HL-60/S4 treated with phorbol 12-myristate 13-acetate at 8.2 ng/mL for 4 days and 3 days (cell line): ENCODE measurements around the gene SH2D1B.

Source experiments
- in situ Hi-C: fragments of 300-500 bp; cut with MboI; formaldehyde crosslinking; loops from 2 replicates; pipeline ENCODE4 v1.15.0; 2022; ENCODE audit warnings: low sequenced_read_pairs

SH2D1B gene

DNA sequence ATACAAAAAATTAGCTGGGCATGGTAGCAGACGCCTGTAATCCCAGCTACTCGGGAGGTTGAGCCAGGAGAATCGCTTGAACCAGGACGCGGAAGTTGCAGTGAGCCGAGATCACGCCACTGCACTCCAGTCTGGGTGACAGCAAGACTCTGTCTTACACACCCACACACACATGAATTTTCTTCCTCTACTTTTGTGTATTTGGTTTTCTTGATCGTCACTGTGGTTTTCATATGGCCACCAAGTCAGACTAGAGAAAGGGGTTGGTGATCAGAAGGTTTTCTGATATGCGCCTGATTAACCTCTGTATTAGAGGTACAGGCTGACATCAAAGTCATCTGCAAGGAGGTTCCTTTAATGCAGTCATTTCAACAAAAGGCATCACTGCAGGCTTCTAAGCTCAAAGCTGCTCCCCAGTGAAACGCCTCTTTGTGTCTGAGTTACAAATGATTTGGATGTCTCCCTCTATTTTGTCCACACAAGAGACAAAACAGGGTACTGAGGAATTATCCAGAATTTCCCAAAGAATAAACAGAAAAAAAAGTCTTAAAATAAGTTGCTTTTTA, 11.1 kb downstream of the SH2D1B start:
- in situ Hi-C loops, result no loop called here

DNA sequence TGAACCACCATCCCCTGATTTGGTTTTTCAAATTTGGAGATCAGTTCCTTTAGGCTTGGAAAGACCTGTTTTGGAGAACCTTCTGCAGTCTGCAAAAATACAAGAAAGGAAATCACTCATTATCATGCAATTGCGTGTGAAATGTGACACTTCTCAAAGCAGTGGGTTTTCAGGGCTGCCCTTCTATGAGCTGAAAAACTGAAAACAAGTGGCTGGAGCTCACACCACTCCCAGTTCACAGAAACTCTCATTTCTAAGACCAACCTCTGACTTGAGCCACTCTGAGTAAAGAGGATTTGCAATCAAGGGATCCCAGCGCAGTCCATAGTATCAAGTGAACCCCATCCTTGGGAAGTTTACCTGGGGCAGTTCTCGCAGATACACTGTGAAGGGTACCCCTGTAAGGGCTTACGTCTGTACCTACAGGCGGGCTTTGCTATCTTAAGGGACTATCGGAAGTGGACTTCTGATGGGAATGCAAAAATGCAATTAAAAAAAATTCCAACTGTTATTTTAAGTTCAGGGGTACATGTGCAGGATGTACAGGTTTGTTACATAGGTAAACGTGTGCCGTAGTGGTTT, 12.8 kb downstream of the SH2D1B start:
- in situ Hi-C loops, result no loop called here

DNA sequence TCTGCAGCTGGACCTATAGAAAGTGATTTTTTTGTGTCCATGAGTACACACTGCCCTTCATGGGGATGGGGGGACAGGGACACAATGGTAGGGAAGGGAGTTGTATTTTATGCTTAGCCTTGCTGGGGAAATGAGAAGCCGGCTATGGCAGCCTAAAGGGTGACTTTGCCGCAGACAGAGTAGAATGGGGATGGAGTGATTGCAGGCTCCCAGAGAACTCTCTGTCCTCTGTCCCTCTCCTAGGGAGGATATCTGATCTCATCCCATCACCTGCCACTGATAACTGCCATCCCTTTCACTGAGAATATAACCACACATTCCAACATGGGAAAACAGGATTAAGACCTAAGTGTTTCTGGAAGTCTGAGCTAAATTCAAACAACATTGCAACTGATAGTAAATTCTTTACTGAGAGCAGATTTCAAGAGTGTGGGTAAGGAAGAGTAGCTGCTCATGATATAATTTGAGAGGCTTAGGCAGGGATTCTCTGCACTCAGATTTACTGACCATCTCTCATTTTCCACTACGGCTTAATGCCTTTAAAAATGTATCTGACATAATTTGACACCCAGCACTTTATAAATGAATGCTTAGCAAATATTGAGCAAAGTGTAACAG, 13.9 kb downstream of the SH2D1B start:
- in situ Hi-C loops, result no loop called here

DNA sequence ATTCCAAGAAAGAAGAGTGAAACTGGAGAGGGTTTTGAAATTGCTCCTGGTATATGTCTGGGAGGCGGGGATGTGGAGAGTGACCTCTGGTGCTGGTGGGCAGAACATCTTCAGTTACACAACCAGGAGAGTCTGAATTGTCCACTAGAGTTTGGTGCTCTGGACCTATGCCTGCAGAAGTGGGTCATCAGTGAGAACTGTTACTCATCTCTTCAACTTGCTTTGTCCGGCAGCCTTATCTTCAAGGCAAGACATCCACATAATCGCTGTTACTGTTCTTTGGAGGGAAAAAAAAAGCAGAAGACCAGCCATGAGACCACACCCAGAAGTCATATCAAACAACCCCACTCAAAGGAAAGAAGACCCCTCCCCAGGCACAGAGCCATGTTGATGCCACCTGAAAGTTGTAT, 14.9 kb downstream of the SH2D1B start:
- in situ Hi-C loops, result no loop called here

- in situ Hi-C loops, result no loop called here
Measured at GRCh38 chr1:162396201-162396906, 15.6 kb downstream of the SH2D1B start.

DNA sequence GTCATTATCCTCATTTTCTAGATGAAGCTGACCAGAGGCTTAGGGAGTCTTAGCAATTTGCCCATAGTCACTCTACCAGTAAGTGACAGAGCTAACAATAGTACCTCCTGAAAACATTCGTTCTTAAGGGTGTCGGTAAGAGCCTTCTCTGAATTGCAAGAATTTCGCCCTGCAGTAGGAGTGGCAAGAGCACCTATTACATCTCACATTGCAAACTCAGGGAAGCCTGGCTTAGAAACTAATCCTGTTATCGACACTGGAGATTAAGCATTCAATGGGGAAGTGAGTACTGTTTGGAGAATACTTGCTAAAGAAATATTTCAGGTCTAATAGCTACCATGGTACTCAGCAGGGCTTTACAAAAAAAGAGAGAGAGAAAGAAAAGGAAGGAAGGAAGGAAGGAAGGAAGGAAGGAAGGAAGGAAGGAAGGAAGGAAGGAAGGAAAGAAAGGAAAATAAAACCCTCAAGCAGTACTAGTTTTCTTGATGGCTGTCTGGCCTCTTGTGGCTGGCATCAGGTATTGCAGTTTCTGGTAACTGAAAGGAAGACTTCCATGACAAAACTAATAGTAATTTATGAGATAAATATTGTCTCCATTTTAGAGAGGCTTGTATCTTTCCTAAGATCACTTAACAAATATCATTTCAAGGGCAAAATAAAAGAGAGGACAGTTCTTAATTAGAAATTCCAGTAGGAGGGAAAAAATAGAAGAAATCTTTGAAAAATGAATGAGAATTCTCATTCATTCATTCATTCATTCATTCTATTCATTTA, 20.0 kb downstream of the SH2D1B start:
- in situ Hi-C loops, result no loop called here

- in situ Hi-C loops, result no loop called here
Measured at GRCh38 chr1:162390396-162391185, 21.3 kb downstream of the SH2D1B start.

DNA sequence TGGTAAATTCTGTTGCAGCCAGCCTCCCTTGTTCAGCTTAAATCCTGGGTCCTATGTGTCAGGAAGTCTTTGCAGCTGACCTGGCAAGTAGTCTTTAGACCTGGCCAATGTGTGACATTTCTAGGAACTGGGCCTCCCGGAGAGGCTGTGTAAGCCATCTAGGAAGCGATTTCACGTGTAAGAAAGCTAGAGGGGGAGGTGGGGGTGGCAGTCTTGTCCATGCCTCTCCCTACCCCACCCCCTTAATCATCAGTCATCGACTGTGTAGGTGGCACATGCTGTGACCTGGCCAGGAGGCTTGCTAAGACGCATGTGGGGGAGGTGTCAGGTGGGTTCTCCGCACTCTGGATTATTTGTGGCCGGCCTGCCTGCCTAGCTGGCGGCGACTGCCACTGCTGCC, 22.0 kb downstream of the SH2D1B start:
- in situ Hi-C loops, result no loop called here

- in situ Hi-C loops, result no loop called here
Measured at GRCh38 chr1:162389021-162389818, 22.7 kb downstream of the SH2D1B start.

DNA sequence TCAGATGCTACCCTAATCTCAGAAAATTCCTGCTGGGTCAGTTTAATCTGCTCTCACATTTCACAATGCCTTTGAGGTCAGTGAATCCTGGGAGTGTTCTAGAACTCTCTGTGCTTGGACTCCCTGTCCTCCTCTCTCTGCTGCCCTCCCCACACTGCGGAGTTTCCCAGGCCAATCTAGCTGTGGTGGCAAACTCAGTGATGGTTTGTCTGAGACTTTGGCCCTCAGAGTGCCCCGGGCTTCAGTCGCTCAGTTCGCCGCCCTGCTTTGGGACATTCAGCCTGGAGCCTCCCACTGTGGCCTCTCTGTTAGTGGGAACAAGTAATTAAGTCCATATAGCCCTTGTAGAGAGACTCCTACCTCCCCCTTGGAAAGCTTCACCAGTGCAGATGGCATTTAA, 23.3 kb downstream of the SH2D1B start:
- in situ Hi-C loops, result no loop called here

DNA sequence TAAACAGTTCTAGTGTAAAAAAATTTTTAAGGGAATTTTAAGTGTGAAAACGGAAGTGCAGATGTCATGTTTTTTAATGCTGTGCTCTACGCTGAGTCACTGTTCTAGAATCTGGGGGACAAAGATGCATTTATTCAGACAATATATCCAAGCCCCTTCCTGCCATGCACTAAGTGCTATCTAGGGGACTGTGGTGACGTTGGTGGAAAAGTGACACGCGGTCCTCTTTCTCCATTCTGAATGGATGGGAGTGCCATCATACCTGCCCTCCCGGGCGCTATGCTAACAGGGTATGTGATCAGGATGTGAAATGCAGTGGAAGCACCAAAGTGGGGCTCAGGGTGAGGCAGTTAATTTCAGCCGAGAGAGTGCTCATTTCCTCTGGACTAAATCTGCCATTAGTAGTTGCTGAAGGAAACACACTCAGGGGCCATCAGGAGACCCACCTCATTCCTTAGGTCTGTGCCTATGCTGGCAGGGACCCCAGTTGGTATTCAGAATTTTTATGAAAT, 23.8 kb downstream of the SH2D1B start:
- in situ Hi-C loops, result no loop called here

GRCh38 chr1:162387226-162388082, 24.5 kb downstream of the SH2D1B start:
- in situ Hi-C loops, result no loop called here

DNA sequence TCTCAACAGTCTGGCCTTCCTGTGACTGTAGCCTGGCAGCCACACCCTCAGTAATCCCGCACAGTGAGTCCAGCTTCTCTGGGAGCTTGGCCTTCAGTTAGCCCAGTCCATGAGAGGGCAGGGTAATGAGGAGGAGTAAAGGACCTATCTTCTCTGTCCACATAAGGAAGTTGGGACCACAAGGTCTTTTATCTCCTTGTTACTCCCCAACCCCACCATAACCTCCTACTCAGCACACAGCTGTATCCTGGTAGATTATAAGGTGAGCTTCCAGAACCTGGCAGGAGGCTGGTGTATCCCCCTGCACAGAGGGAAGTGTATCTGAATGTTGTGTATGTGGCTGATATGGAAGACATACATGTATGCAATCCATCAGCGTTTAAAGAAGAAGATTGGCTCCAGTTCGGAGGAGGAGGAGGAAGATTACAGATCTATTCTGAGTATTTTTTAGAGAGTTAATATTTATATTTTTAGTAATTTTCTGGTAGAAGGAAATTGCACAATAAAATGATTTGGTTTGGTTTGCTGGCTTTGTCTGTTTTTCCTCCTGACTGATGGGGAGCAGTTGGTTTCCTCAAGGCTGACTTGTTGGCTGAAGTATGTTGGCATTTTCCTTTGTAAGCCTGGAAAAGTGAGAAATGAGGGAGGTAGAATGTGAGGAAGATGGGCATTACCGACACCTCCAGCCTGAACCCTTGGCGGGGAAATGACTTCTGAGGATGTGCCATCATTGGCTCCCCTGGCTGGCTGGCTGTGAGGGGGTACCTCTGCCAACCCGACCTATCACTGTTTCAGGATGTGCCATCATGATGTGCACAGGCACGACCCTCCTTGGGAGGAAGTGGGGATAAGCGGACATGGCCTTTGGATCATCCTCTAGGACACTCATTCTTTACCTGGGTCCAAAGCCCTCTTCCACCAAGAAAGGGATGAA, 25.4 kb downstream of the SH2D1B start:
- in situ Hi-C loops, result no loop called here

- in situ Hi-C loops, result no loop called here
Measured at GRCh38 chr1:162385702-162386101, 26.2 kb downstream of the SH2D1B start.

DNA sequence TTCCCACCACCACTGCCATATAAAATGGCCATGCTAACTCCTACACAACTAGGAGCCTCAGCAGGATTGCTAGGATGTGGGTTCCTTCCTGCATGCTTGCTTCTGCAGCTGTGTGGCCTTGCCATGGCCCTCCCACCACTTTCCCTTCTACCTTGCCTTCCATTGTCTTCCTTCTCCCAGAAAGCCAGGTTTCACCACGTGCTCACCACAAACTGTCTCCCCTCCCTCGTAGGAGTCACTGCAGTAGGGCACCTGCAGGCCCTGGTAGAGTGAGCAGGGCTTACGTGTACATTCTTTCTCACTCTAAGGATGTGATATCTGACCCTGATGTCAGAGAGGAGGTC, 26.7 kb downstream of the SH2D1B start:
- in situ Hi-C loops, result no loop called here

GRCh38 chr1:162384601-162385279, 27.2 kb downstream of the SH2D1B start:
- in situ Hi-C loops, result no loop called here

DNA sequence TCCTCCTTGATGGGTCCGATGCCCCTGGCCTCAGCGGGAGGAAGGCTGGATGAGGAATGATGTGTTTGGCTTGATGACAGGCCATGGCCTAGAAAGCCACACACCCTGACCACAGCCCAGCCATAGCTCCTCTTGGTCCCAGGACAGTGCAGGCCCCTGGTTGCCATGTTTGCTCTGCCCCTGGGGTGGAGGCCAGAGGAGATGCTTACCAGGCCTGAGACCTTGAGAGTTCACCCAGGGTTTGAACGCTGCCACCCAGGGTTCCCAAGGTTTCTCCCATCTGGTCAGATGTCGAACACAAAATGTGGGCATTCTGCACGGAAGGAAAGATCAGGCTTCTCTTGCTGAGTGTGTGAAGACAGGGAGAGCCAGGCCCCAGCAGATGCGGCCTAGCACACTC, 27.8 kb downstream of the SH2D1B start:
- in situ Hi-C loops, result no loop called here
